Lower lobe of right lung (tissue), 2 donors: Measurements from ENCODE around the gene GRIN1. TPM values are rescaled to one million over a fixed set of nuclear protein-coding genes. Genes with fewer than 3 reads are reported as not detected.
"Not testable (repeated sequence)": the region's sequence is repeated elsewhere in the genome, so short reads cannot be mapped to it uniquely, and the experiment has no call there.

ENCODE experiments used
- ATAC-seq, 2 donors: fragments of 200-7000 bp; cut with Tn5 transposase; one replicate each; pipeline ENCODE4 v1.9.1; 2020 to 2022; ENCODE audit warnings: mild to moderate bottlenecking in 2 of 2, moderate library complexity in 2 of 2
- DNase-seq: peaks from one replicate; pipeline ENCODE4 v3.0.0-alpha.2; 2020
- H3K27ac ChIP-seq: fragments of 200-600 bp; one replicate; pipeline ENCODE4 v1.8.0; 2022
- H3K27me3 ChIP-seq: fragments of 200-600 bp; one replicate; pipeline ENCODE4 v1.8.0; 2022; ENCODE audit warnings: low read depth
- H3K36me3 ChIP-seq: fragments of 200-600 bp; one replicate; pipeline ENCODE4 v1.8.0; 2022; ENCODE audit warnings: mild to moderate bottlenecking
- H3K4me1 ChIP-seq: fragments of 200-600 bp; one replicate; pipeline ENCODE4 v1.8.0; 2022
- H3K4me3 ChIP-seq: fragments of 200-600 bp; one replicate; pipeline ENCODE4 v1.8.0; 2022; ENCODE audit warnings: mild to moderate bottlenecking
- H3K9me3 ChIP-seq: fragments of 200-600 bp; one replicate; pipeline ENCODE4 v1.8.0; 2022
- intact Hi-C: fragments of 100-400 bp; cut with DNase I; formaldehyde crosslinking; loops from one replicate; pipeline ENCODE4 v1.11.0; 2022
- total RNA-seq: library from RNA; stranded (reverse); fragmentation: NEBNext Ultra II Directional; extraction: Animal tissue kit (Norgen Biotek cat#: 25700); gene quantifications from one replicate; pipeline ENCODE4 v1.2.1, GENCODE V29; 2021
- TF ChIP-seq, protein P1 (sequence below): fragments of 200-600 bp; IDR thresholded peaks from one replicate; pipeline ENCODE4 v1.8.0; 2022; ENCODE audit warnings: antibody characterized with exemption, mild to moderate bottlenecking
- donor health status: DM: no; HTN: yes; CAD: no; lungs with severe emphysema.

Gene GRIN1
- total RNA-seq, 1 donor from 2014 or later = 0.92 TPM

DNA sequence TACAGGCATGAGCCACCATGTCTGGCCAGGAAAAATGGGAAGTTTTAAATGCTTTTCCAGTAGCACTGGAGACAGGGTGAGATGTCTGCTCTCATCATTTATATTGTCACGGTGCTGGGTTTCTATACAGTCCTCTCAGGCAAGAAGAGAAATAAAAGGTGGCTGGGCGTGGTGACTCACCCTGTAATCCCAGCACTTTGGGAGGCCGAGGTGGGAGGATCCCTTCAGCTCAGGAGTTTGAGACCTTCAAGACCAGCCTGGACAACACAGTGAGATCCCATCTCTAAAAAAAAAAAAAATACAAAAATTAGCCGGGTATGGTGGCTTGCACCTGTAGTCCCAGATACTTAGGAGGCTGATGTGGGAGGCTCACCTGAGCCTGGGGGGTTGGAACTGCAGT is 4.8 kb upstream of the GRIN1 start:
- Histone ChIP-seq H3K4me1 (peaks cover 6% of the 10 kb centered on the region), H3K9me3 (no peaks in the 10 kb centered on the region), H3K27me3 (peaks cover 65% of the 10 kb centered on the region), H3K36me3 (no peaks in the 10 kb centered on the region), H3K4me3 (no peak overlapping the region), H3K27ac (no peak overlapping the region)
- no peak for ATAC-seq
- no peak for DNase-seq
- TF ChIP-seq, protein P1, sequence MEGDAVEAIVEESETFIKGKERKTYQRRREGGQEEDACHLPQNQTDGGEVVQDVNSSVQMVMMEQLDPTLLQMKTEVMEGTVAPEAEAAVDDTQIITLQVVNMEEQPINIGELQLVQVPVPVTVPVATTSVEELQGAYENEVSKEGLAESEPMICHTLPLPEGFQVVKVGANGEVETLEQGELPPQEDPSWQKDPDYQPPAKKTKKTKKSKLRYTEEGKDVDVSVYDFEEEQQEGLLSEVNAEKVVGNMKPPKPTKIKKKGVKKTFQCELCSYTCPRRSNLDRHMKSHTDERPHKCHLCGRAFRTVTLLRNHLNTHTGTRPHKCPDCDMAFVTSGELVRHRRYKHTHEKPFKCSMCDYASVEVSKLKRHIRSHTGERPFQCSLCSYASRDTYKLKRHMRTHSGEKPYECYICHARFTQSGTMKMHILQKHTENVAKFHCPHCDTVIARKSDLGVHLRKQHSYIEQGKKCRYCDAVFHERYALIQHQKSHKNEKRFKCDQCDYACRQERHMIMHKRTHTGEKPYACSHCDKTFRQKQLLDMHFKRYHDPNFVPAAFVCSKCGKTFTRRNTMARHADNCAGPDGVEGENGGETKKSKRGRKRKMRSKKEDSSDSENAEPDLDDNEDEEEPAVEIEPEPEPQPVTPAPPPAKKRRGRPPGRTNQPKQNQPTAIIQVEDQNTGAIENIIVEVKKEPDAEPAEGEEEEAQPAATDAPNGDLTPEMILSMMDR = no peak
- intact Hi-C loops = no loop called here

DNA sequence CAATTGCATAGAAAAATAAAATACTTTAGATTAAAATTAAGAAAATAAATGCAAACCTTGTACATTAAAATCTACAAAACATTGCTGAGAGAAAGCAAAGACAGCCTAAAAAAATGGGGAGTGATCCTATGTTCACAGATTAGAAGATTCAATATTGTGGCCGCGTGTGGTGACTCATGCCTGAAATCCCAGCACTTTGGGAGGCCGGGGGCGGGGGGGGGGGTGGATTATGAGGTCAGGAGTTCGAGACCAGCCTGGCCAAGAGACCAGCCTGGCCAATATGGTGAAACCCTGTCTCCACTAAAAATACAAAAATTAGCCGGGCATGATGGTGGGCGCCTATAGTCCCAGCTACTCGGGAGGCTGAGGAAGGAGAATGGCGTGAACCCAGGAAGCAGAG is 3.8 kb upstream of the GRIN1 start:
- H3K9me3 ChIP-seq, intact Hi-C loops, H3K36me3 ChIP-seq, ATAC-seq, H3K4me3 ChIP-seq, H3K4me1 ChIP-seq, H3K27ac ChIP-seq, DNase-seq: not testable (repeated sequence)
- peaks cover 75% of the 10 kb centered on the region for H3K27me3 ChIP-seq

DNA sequence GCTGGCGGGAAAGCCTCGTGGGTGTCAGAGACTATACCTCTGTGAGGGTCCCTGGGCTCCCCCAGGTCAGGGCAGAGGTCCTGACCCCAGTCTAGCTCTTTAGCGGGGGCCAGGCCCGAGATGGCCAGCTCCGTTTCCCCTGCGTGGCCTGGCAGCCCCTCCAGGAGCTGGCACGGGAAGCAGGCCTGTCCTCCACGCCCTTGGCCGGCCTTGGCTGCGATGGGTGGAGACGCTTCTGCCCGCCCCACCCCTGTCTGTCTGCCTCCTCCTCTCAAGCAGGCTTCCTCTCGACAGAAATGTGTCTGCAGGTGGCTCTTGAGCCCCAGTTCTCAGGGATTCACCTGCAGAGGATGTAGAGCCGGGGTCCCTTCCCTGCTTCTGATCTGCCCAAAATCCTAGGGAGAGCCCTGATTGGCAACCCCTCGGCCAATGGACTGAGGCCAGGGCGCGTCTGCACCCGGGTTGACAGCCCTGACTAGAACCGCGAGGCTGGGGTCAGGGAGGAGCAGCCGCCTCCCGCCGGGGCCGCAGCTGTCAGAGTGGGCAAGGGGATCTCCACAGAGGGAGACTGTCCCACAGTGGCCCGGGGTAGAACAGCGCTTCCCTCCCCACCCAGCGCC is 2.6 kb upstream of the GRIN1 start:
- Histone ChIP-seq H3K4me1 (peaks cover 6% of the 10 kb centered on the region), H3K9me3 (no peaks in the 10 kb centered on the region), H3K27me3 (peaks cover 82% of the 10 kb centered on the region), H3K36me3 (no peaks in the 10 kb centered on the region), H3K27ac (no peak overlapping the region), H3K4me3 (no peak overlapping the region)
- TF ChIP-seq, protein P1 = no peak
- intact Hi-C loops = no loop called here
- DNase-seq (no peak), ATAC-seq (peak in 1 of 2 donors; percentile 18)

DNA sequence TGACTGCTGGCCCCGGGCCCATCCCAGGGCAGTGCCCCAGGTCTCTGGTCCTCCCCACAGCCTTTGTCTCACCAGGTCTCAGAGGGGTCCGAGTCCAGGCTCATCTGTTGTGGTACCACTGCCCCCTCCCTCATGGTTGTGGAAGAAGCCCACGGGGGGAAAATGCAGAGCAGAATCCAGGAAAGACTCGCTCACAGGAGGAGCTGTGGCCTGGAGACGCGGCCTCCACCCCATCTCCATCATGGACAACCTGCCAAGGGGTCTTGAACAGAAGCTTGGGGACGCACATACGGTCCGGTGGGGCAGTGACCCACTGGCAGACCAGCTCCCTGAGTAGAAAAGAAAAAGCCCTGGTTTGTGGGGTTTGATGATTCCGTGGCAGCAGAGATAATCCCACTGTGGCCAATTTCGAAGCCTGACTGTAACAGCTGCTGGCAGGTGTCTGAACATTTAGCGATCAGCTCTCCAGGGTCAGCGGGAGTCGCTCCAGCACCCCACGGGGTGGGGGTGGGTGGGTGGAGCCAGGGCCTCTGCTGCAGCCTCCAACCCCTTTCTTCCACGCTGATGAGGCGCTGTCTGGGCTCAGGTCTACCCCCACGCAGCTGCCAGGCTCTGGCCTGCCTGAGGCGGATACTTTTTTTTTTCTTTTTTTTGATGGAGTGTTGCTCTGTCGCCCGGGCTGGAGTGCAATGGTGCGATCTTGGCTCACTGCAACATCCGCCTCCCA is 1.9 kb upstream of the GRIN1 start:
- H3K27ac ChIP-seq = no peak overlapping the region
- peaks cover 89% of the 10 kb centered on the region for H3K27me3 ChIP-seq
- peaks cover 6% of the 10 kb centered on the region for H3K4me1 ChIP-seq
- TF ChIP-seq, protein P1 = no peak
- no peaks in the 10 kb centered on the region for H3K36me3 ChIP-seq
- ATAC-seq (no peak), DNase-seq (no peak)
- no peaks in the 10 kb centered on the region for H3K9me3 ChIP-seq
- intact Hi-C loops = no loop called here
- H3K4me3 ChIP-seq = no peak overlapping the region

DNA sequence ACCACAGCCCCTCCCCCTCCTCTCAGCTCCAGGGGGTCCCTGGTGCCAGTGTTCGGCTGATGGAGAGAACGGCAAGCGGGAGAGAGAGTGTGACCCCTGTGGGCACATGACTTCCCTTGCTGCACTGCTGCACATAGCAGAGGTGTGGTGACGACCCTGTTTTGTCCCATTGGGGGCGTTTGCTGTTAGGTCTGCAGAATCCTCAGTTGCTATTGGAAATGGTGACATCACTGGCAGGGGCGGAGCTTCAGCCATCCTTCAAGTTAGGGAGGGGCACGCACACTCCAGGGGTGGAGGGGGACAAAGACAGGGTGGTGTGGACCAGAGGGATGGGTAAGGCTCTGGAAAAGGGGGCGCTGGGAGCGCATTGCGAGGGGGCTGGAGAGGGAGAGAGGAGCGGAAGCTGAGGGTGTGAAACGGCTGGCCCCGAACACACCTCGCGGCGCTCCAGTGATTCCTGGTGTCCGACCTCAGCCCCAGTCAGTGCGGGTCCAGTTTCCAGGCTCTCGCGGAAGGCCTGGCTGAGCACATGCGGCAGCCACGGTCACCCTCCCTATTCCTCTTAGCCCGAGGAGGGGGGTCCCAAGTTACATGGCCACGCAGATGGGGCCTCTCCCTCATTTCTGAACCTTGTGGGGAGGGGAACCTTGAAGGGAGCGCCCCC is 764 bp upstream of the GRIN1 start:
- ATAC-seq = no peak
- Histone ChIP-seq H3K27me3 (peaks cover 91% of the 10 kb centered on the region), H3K9me3 (no peaks in the 10 kb centered on the region), H3K4me3 (no peak overlapping the region), H3K27ac (no peak overlapping the region), H3K36me3 (no peaks in the 10 kb centered on the region), H3K4me1 (peaks cover 6% of the 10 kb centered on the region)
- intact Hi-C loops = no loop called here
- TF ChIP-seq, protein P1 = no peak
- DNase-seq = no peak
